Endothelial cell of umbilical vein (primary cell): ENCODE measurements around the gene SWAP70. TPM values are rescaled to one million over a fixed set of nuclear protein-coding genes. Genes with fewer than 3 reads are reported as not detected.

Experiments
- BruUV-seq: library from RNA; stranded (reverse); fragments of 400-500 nt; replicated peaks from 2 replicates; lab custom pipeline; 2021; lab: Mats Ljungman, UMichigan
- CTCF ChIA-PET: fragments of 300-600, 350-600 bp; sonication (Branson Sonifier 250); formaldehyde crosslinking; loops from one replicate; lab custom pipeline; 2021; ENCODE audit warnings: antibody characterized with exemption, inconsistent platforms; lab: Charles Lee
- POLR2A ChIA-PET: fragments of 300-600, 350-600 bp; sonication (Branson Sonifier 250); formaldehyde crosslinking; loops from one replicate; lab custom pipeline; 2021; ENCODE audit warnings: antibody characterized with exemption, inconsistent platforms; lab: Charles Lee
- DNase-seq: peaks from one replicate; pipeline ENCODE4 v3.0.0-alpha.2; 2011; ENCODE audit warnings: low read depth, low spot score
- FAIRE-seq: peaks from 2 replicates; lab custom pipeline; 2011; peaks lifted over from hg19 to GRCh38; lab: Jason Lieb, UNC
- H2AFZ ChIP-seq: 2 replicates; pipeline ENCODE4 v1.6.0; 2012; ENCODE audit warnings: low read depth, low read length, control low read depth, inconsistent platforms
- H3K27ac ChIP-seq: 2 replicates; pipeline ENCODE4 v1.5.1; 2011; ENCODE audit warnings: low read depth, mild to moderate bottlenecking, control low read depth, low read length, moderate library complexity; ENCODE audit not compliant: insufficient read depth
- H3K27me3 ChIP-seq, 2 experiments: 2 replicates each; pipeline versions ENCODE4 v1.6.0 to v1.6.1; 2011; ENCODE audit warnings: low read length in 2 of 2, mixed read lengths in 1 of 2; ENCODE audit not compliant: control insufficient read depth in 2 of 2, insufficient read depth in 2 of 2
- H3K36me3 ChIP-seq, 2 experiments: 2 replicates in 1 of 2; 3 replicates in 1 of 2; pipeline ENCODE4 v1.5.1; 2011; ENCODE audit warnings: low read length in 2 of 2, mild to moderate bottlenecking in 1 of 2, moderate library complexity in 1 of 2; ENCODE audit not compliant: control insufficient read depth in 2 of 2, insufficient read depth in 2 of 2; ENCODE audit errors: extremely low read depth in 1 of 2
- H3K4me1 ChIP-seq: 3 replicates; pipeline ENCODE4 v1.5.1; 2011; ENCODE audit warnings: mild to moderate bottlenecking, low read length; ENCODE audit not compliant: control insufficient read depth, insufficient read depth; ENCODE audit errors: extremely low read depth
- H3K4me2 ChIP-seq: 2 replicates; pipeline ENCODE4 v1.6.1; 2011; ENCODE audit warnings: low read length, control low read depth, mixed read lengths; ENCODE audit not compliant: insufficient read depth
- H3K4me3 ChIP-seq, 3 experiments: fragments of 200-600 bp in 1 of 3; sonication (generic), shearing (Covaris generic) in 1 of 3; replicated peaks in 1 of 3; 2 replicates each; pipeline ENCODE4 v1.5.1; 2011 to 2016; ENCODE audit warnings: control low read depth in 3 of 3, low read length in 3 of 3, mild to moderate bottlenecking in 2 of 3, inconsistent platforms in 1 of 3, low read depth in 1 of 3, moderate library complexity in 1 of 3; ENCODE audit not compliant: insufficient read depth in 1 of 3
- H3K79me2 ChIP-seq: 2 replicates; pipeline ENCODE4 v1.6.0; 2012; ENCODE audit warnings: low read length, inconsistent platforms; ENCODE audit not compliant: control insufficient read depth, insufficient read depth
- H3K9ac ChIP-seq: replicated peaks from 2 replicates; pipeline ENCODE3; 2011; ENCODE audit warnings: low read length, control low read depth; ENCODE audit not compliant: insufficient read depth; ENCODE audit errors: extremely low read depth
- H3K9me1 ChIP-seq: replicated peaks from 3 replicates; pipeline ENCODE4 v1.6.0; 2011; ENCODE audit warnings: mild to moderate bottlenecking, low read length; ENCODE audit not compliant: control insufficient read depth, insufficient read depth; ENCODE audit errors: extremely low read depth
- H3K9me3 ChIP-seq: replicated peaks from 2 replicates; pipeline ENCODE4 v1.5.1; 2012; ENCODE audit warnings: low read length, inconsistent platforms; ENCODE audit not compliant: control insufficient read depth, insufficient read depth
- H4K20me1 ChIP-seq: replicated peaks from 2 replicates; pipeline ENCODE3; 2011; ENCODE audit warnings: mild to moderate bottlenecking, low read length; ENCODE audit not compliant: control insufficient read depth, insufficient read depth; ENCODE audit errors: extremely low read depth
- CTCF ChIP-seq, 2 donors: IDR thresholded peaks; 1 replicate in 1 of 2; 2 replicates in 1 of 2; pipeline ENCODE4 v1.5.1; 2011; ENCODE audit warnings: low read length in 2 of 2, mild to moderate bottlenecking in 2 of 2, moderate library complexity in 2 of 2, control low read depth in 1 of 2, inconsistent platforms in 1 of 2, low read depth in 1 of 2; ENCODE audit not compliant: insufficient read depth in 1 of 2; ENCODE audit errors: extremely low read depth in 1 of 2
- EZH2 ChIP-seq: IDR thresholded peaks from 2 replicates; pipeline ENCODE4 v1.6.1; 2012; ENCODE audit warnings: borderline replicate concordance, low read depth, mild to moderate bottlenecking, moderate library complexity, low read length, inconsistent platforms; ENCODE audit not compliant: severe bottlenecking
- FOS ChIP-seq: IDR thresholded peaks from 2 replicates; pipeline ENCODE4 v1.6.1; 2011; ENCODE audit warnings: mild to moderate bottlenecking, low read length, moderate library complexity, borderline replicate concordance; ENCODE audit not compliant: insufficient read depth
- GATA2 ChIP-seq: IDR thresholded peaks from 2 replicates; pipeline ENCODE4 v1.7.0; 2011; ENCODE audit warnings: low read depth, mild to moderate bottlenecking, moderate library complexity, mixed read lengths, low read length; ENCODE audit not compliant: insufficient read length, insufficient read depth
- JUN ChIP-seq: IDR thresholded peaks from 2 replicates; pipeline ENCODE4 v1.6.1; 2011; ENCODE audit warnings: borderline replicate concordance, low read depth; ENCODE audit not compliant: insufficient read length, insufficient read depth
- MYC ChIP-seq: IDR thresholded peaks from one replicate; pipeline ENCODE4 v1.6.1; 2011; ENCODE audit warnings: mild to moderate bottlenecking, low read depth, low read length
- POLR2A ChIP-seq: IDR thresholded peaks from 2 replicates; pipeline ENCODE4 v1.6.1; 2012; ENCODE audit warnings: low read depth, mild to moderate bottlenecking, control low read depth, low read length
- POLR2AphosphoS5 ChIP-seq: IDR thresholded peaks from 2 replicates; pipeline ENCODE4 v1.6.1; 2012; ENCODE audit warnings: low read depth, mild to moderate bottlenecking, control low read depth, low read length, moderate library complexity; ENCODE audit not compliant: insufficient read depth
- dilution Hi-C: fragments of 300-500 bp; cut with MboI; formaldehyde crosslinking; loops from one replicate; pipeline ENCODE4 v1.15.0; 2019; ENCODE audit warnings: low sequenced_read_pairs; ENCODE audit not compliant: extremely low pct_ligation_motif_present
- intact Hi-C: fragments of 100-400 bp; cut with micrococcal nuclease; formaldehyde crosslinking; loops from one replicate; pipeline ENCODE4 v1.10.0; 2022
- polyA plus RNA-seq, 4 experiments: library from polyadenylated mRNA; depleted of rRNA in 3 of 4; stranded (reverse) in 3 of 4; unstranded in 1 of 4; fragments of >200 nt; gene quantifications; 2 replicates each; pipeline versions ENCODE4 v1.2.1 to v1.2.3, GENCODE V29; 2011 to 2012; ENCODE audit warnings: missing spikeins in 1 of 4
- total RNA-seq: library from RNA; stranded (reverse); gene quantifications from 2 replicates; pipeline ENCODE4 v1.2.3, GENCODE V29; 2021
- TF ChIP-seq, protein P1 (sequence below): IDR thresholded peaks from 2 replicates; pipeline ENCODE4 v1.6.1; 2011; ENCODE audit not compliant: insufficient read depth, insufficient read length

Gene SWAP70
- total and polyA plus RNA-seq, 2 donors (not counting 3 experiments of a cell fraction or from before 2014, with no cell fraction given) = 52.5 to 165 TPM

GRCh38 chr11:9636691-9637090 is 27.2 kb upstream of the SWAP70 start:
- Histone ChIP-seq H3K27ac (no peak overlapping the region), H2AFZ (no peak overlapping the region), H3K36me3 (no peaks in the 10 kb centered on the region), H3K4me3 (no peak overlapping the region), H3K4me2 (no peak overlapping the region), H3K9me1 (no peaks in the 10 kb centered on the region), H3K4me1 (peaks cover 9% of the 10 kb centered on the region), H3K9ac (no peak overlapping the region), H4K20me1 (no peaks in the 10 kb centered on the region), H3K27me3 (no peaks in the 10 kb centered on the region), H3K79me2 (no peaks in the 10 kb centered on the region), H3K9me3 (no peaks in the 10 kb centered on the region)
- DNase-seq (no peak), FAIRE-seq (no peak)
- TF ChIP-seq JUN = no peak
- TF ChIP-seq GATA2 = no peak
- no peak for TF ChIP-seq FOS
- TF ChIP-seq POLR2AphosphoS5 = no peak
- TF ChIP-seq POLR2A = no peak
- TF ChIP-seq MYC = no peak
- no peak for TF ChIP-seq CTCF (IDR thresholded peaks at IDR 0.05; ENCODE audit: extremely low read depth in 1 of 2, insufficient read depth in 1 of 2, low read depth in 1 of 2, low read length in 2 of 2)
- TF ChIP-seq EZH2 = no peak
- TF ChIP-seq, protein P1, sequence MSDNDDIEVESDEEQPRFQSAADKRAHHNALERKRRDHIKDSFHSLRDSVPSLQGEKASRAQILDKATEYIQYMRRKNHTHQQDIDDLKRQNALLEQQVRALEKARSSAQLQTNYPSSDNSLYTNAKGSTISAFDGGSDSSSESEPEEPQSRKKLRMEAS = no peak
- intact Hi-C loops (no loop called here), dilution Hi-C loops (no loop called here)
- BruUV-seq = no TSS peak
- POLR2A ChIA-PET = no interaction called here
- CTCF ChIA-PET = interaction anchor here (1.1 to 1.6 kb wide), 3 partner anchors 9 to 102 kb away, joined by 3 to 4 read pairs (median 3); no protein-coding TSS in a partner anchor
